Stimulated activated CD4-positive, alpha-beta T cell treated with anti-CD3 and anti-CD28 coated beads, Interleukin-1b, Interleukin-23, amount 100 ng/mL, for 48 hours (primary cell): ENCODE data around the gene OR11H1.
"Not testable (repeated sequence)": the region's sequence is repeated elsewhere in the genome, so short reads cannot be mapped to it uniquely, and the experiment has no call there.

ENCODE experiments used
- DNase-seq: peaks from one replicate; pipeline ENCODE4 v3.0.0-alpha.2; 2020

The OR11H1 gene

DNA sequence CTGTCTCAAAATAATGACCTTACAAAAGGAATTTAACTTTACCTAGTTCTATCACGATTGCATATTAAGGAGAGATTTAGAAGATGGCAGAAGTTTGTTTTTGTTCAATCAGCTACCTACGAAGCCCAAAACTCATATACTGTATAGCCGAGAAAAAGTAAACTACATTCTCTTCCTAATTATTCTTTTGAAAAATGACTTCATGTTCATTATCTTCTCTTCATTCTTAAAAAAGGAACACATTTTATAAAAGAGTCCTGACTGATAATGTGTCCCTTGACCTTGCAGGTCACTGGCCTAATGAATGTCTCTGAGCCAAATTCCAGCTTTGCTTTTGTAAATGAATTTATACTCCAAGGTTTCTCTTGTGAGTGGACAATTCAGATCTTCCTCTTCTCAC is at the start of gene OR11H1:
Gene OR11H1 (plus strand): TSS at position 301 of the 400 bp plus-strand sequence. CDS start 0 bp downstream, at position 301.
- not testable (repeated sequence) for DNase-seq

- DNase-seq: not testable (repeated sequence)
These were observed 18.0 kb upstream of the OR11H1 start for GRCh38 chr22:15509967-15510366.

DNA sequence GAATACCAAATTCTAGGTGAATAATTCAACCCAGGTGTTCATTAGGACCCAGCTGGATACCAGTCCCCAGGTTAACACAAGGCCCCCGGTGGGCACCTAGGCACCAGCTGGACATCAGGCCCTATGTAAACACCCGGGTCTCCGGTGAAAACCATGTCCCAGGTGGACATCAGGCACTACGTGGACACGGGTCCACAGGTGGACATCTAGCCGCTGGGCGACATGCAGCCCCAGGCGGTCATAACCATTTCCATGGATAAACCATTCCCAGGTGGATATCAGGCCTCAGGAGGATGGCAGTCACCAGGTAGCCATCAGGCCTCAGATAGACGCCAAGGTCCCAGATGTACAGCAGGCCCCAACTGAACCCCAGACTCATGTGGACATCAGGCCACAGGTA is 12.1 kb upstream of the OR11H1 start:
- not testable (repeated sequence) for DNase-seq

GRCh38 chr22:15553767-15554166 is 25.8 kb downstream of the OR11H1 start:
- not testable (repeated sequence) for DNase-seq

DNA sequence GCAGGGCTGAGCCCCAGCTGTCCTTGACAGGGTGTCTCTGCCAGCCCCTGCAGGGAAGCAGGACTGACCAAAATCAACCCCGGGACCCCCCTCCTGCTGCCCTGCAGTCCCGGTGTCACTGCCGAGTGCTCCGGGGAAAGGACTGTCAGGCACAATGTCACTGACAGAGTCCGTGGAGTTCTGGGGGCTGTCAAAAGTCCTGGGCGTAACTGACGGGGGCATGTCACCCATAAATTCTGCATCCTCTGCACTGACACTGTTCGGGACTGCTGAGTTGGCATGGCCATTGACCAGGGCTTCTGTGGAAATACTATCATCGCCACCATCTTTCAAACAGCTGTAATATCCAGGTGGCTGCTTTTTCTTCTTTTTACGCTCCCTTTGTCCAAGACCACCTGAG is 35.5 kb downstream of the OR11H1 start:
- not testable (repeated sequence) for DNase-seq

DNA sequence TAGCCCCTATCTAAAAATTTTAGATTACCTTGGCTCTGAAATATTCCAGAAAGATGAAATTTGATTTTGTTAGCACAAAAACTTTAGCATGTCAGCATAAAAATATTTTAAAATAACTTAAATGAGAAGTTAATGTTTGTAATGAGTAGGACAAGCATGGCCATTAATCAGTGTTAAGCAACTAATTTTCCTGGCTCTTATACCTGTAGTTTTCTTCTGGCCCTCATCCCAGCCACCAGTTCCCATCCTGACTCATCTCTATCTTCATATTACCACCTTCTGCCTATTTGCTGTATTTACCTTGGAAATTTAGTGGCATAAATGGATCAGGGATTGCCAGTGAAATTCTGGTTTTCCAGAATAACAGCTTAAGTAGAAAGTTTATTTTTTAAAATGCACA is 37.1 kb downstream of the OR11H1 start:
- DNase-seq: not testable (repeated sequence)
